HepG2 (cell line): ENCODE measurements around the gene SMIM44. TPM values are rescaled to one million over a fixed set of nuclear protein-coding genes. Genes with fewer than 3 reads are reported as not detected.

Experiments used
- IRF2 ChIP-seq: IDR thresholded peaks from 2 replicates; pipeline ENCODE4 v1.6.1; 2018; ENCODE audit warnings: missing genetic modification reagents, missing compliant biosample characterization
- KAT8 ChIP-seq: IDR thresholded peaks from 2 replicates; pipeline ENCODE4 v1.6.1; 2016; ENCODE audit warnings: missing genetic modification reagents, missing compliant biosample characterization
- MAZ ChIP-seq, 2 experiments: sonication (generic) in 1 of 2; formaldehyde crosslinking in 1 of 2; IDR thresholded peaks; 2 replicates each; pipeline versions ENCODE4 v1.5.0 to v1.6.1; 2012 to 2020; ENCODE audit warnings: low read depth in 2 of 2, mild to moderate bottlenecking in 2 of 2, borderline replicate concordance in 1 of 2, improper control_type of control experiment in 1 of 2, low read length in 1 of 2, missing genetic modification reagents in 1 of 2, moderate library complexity in 1 of 2
- PHF21A ChIP-seq: sonication (generic); formaldehyde crosslinking; IDR thresholded peaks from 2 replicates; pipeline ENCODE4 v1.5.0; 2020; ENCODE audit warnings: mild to moderate bottlenecking, missing genetic modification reagents
- SP2 ChIP-seq: sonication (generic); formaldehyde crosslinking; IDR thresholded peaks from 2 replicates; pipeline ENCODE4 v1.5.1; 2020; ENCODE audit warnings: mild to moderate bottlenecking, missing genetic modification reagents
- SYNCRIP ChIP-seq: fragments of 200-400 bp; formaldehyde crosslinking; IDR thresholded peaks from 2 replicates; pipeline ENCODE4 v1.6.1; 2018; ENCODE audit warnings: mild to moderate bottlenecking, low read depth, low read length; ENCODE audit not compliant: insufficient read depth
- ZNF143 ChIP-seq: sonication (generic); formaldehyde crosslinking; IDR thresholded peaks from 2 replicates; pipeline ENCODE4 v1.4.0; 2020; ENCODE audit warnings: missing genetic modification reagents
- ZNF17 ChIP-seq: sonication (generic); formaldehyde crosslinking; IDR thresholded peaks from 2 replicates; pipeline ENCODE4 v1.5.0; 2020; ENCODE audit warnings: mild to moderate bottlenecking, missing genetic modification reagents
- ZNF251 ChIP-seq: sonication (generic); formaldehyde crosslinking; IDR thresholded peaks from 2 replicates; pipeline ENCODE4 v1.9.0; 2021; ENCODE audit warnings: mild to moderate bottlenecking, missing genetic modification reagents
- ZNF484 ChIP-seq: sonication (generic); formaldehyde crosslinking; IDR thresholded peaks from 2 replicates; pipeline ENCODE4 v1.5.1; 2020; ENCODE audit warnings: mild to moderate bottlenecking, low read depth, missing genetic modification reagents, borderline replicate concordance
- ZNF672 ChIP-seq: sonication (generic); formaldehyde crosslinking; IDR thresholded peaks from 2 replicates; pipeline ENCODE4 v1.8.1; 2022; ENCODE audit warnings: missing genetic modification reagents
- polyA plus RNA-seq, 8 experiments: library from polyadenylated mRNA; depleted of rRNA in 3 of 8; stranded (reverse) in 7 of 8; unstranded in 1 of 8; fragments of >200 nt; fragmentation: Illumina TruSeq in 4 of 8; extraction: Trizol in 4 of 8; gene quantifications; 2 replicates each; pipeline versions ENCODE4 v1.2.1 to v1.2.3, GENCODE V29; 2011 to 2016; ENCODE audit warnings: low read depth in 4 of 8, missing spikeins in 1 of 8, mixed read lengths in 1 of 8; ENCODE audit not compliant: insufficient read depth in 1 of 8
- total RNA-seq, 5 experiments: library from RNA; depleted of rRNA; stranded (reverse); fragments of >200 nt; fragmentation: Illumina TruSeq; extraction: Trizol; gene quantifications; 2 replicates each; pipeline ENCODE4 v1.2.3, GENCODE V29; 2016; ENCODE audit warnings: low read depth in 1 of 5
- TF ChIP-seq, protein P1 (sequence below): IDR thresholded peaks from 2 replicates; pipeline ENCODE4 v1.6.1; 2016; ENCODE audit warnings: low read depth, missing genetic modification reagents, missing compliant biosample characterization
- TF ChIP-seq, protein P2 (sequence below): sonication (generic); formaldehyde crosslinking; IDR thresholded peaks from 2 replicates; pipeline ENCODE4 v1.4.0; 2020; ENCODE audit warnings: missing genetic modification reagents

Gene SMIM44
- total and polyA plus RNA-seq, 2 of the 13 experiments (the other 11 are each of a cell fraction or from before 2014, with no cell fraction given), result not detected

- TF ChIP-seq, protein P1, sequence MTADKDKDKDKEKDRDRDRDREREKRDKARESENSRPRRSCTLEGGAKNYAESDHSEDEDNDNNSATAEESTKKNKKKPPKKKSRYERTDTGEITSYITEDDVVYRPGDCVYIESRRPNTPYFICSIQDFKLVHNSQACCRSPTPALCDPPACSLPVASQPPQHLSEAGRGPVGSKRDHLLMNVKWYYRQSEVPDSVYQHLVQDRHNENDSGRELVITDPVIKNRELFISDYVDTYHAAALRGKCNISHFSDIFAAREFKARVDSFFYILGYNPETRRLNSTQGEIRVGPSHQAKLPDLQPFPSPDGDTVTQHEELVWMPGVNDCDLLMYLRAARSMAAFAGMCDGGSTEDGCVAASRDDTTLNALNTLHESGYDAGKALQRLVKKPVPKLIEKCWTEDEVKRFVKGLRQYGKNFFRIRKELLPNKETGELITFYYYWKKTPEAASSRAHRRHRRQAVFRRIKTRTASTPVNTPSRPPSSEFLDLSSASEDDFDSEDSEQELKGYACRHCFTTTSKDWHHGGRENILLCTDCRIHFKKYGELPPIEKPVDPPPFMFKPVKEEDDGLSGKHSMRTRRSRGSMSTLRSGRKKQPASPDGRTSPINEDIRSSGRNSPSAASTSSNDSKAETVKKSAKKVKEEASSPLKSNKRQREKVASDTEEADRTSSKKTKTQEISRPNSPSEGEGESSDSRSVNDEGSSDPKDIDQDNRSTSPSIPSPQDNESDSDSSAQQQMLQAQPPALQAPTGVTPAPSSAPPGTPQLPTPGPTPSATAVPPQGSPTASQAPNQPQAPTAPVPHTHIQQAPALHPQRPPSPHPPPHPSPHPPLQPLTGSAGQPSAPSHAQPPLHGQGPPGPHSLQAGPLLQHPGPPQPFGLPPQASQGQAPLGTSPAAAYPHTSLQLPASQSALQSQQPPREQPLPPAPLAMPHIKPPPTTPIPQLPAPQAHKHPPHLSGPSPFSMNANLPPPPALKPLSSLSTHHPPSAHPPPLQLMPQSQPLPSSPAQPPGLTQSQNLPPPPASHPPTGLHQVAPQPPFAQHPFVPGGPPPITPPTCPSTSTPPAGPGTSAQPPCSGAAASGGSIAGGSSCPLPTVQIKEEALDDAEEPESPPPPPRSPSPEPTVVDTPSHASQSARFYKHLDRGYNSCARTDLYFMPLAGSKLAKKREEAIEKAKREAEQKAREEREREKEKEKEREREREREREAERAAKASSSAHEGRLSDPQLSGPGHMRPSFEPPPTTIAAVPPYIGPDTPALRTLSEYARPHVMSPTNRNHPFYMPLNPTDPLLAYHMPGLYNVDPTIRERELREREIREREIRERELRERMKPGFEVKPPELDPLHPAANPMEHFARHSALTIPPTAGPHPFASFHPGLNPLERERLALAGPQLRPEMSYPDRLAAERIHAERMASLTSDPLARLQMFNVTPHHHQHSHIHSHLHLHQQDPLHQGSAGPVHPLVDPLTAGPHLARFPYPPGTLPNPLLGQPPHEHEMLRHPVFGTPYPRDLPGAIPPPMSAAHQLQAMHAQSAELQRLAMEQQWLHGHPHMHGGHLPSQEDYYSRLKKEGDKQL, result no peak
- TF ChIP-seq ZNF17 (CRISPR knock-in tag) (no peak), ZNF143 (CRISPR knock-in tag) (no peak), MAZ (IDR thresholded peaks at IDR 0.05; ENCODE audit: borderline replicate concordance, low read depth, low read length) (no peak), MAZ (CRISPR knock-in tag; IDR thresholded peaks at IDR 0.05; ENCODE audit: low read depth) (no peak), SYNCRIP (no peak), ZNF251 (CRISPR knock-in tag) (no peak), IRF2 (CRISPR knock-in tag) (no peak), PHF21A (CRISPR knock-in tag) (no peak), SP2 (no peak), ZNF672 (no peak), KAT8 (CRISPR knock-in tag) (no peak), ZNF484 (CRISPR knock-in tag) (no peak)
- TF ChIP-seq, protein P2, sequence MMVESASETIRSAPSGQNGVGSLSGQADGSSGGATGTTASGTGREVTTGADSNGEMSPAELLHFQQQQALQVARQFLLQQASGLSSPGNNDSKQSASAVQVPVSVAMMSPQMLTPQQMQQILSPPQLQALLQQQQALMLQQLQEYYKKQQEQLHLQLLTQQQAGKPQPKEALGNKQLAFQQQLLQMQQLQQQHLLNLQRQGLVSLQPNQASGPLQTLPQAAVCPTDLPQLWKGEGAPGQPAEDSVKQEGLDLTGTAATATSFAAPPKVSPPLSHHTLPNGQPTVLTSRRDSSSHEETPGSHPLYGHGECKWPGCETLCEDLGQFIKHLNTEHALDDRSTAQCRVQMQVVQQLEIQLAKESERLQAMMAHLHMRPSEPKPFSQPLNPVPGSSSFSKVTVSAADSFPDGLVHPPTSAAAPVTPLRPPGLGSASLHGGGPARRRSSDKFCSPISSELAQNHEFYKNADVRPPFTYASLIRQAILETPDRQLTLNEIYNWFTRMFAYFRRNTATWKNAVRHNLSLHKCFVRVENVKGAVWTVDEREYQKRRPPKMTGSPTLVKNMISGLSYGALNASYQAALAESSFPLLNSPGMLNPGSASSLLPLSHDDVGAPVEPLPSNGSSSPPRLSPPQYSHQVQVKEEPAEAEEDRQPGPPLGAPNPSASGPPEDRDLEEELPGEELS (CRISPR knock-in tag), result no peak
Observed at GRCh38 chr19:3492131-3492839, 9.0 kb upstream of the SMIM44 start (continued).
